Smooth muscle cell of the brain vasculature (primary cell): ENCODE measurements around the gene MECR.
"Not testable (repeated sequence)": the region's sequence is repeated elsewhere in the genome, so short reads cannot be mapped to it uniquely, and the experiment has no call there.

Source experiments
- DNase-seq: peaks from one replicate; pipeline ENCODE4 v3.0.0-alpha.2; 2012; ENCODE audit warnings: low read depth, low spot score

The MECR gene

DNA sequence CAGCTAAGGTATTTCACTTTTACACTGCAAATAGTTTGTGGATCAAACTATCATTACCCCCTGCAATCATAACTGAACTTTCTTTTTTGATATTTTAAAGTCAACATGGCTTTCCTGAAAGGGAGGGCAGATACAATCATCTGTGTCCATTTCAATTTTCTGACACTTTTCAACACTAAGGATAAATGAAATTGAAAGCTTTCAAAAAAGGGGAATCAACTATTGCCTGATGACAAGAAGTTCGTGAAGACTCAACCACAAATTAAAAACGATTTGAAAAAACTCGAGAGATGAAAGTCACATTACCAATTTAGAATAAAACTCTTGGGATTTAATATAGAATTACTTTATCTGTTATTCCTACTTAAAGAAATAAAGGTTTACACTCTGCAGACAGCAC is 60.8 kb downstream of the MECR start:
- DNase-seq = no peak

DNA sequence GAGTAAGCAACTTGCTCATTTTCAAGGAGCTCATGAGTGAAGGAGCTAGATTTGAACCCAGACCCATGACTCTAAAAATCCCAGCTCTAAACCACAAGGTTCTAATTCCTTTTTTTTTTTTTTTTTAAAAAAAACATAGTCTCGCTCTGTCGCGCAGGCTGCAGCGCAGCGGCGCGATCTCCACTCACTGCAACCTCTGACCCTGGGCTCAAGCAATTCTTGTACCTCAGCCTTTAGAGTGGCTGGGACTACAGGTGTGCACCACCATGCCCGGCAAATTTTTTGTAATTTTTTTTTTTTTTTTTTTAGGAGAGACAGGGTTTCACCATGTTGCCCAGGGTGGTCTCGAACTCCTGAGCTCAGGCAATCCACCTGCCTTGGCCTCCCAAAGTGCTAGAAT is 62.8 kb downstream of the MECR start:
- no peak for DNase-seq

DNA sequence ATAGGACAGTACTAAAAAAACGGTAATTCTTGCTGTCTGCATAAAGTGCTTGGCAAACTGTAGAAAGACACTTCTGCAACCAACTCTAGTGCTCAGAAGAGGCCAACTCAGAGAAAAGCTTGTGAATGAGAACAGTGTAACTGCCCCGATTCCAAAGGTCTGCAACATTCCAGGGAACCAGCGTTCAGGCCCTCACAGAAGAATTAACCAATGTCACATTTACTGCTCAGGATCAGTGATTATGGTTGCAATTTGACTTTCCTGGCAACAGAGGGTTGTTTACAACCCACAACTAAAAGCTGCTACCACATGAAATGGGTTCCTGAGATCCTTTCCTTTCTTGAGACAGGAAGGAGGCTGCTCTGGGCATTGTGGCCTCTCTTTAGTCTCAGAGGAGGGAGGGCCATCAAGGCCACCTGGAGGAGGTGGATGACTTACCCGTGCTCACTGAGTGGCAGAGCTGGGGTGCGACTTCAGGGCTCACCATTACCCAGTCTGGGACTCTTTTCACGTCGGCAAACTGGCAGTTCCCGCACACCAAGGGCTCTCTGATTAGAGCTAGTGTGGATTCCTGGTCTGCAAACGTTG is 64.3 kb downstream of the MECR start:
- DNase-seq = no peak

DNA sequence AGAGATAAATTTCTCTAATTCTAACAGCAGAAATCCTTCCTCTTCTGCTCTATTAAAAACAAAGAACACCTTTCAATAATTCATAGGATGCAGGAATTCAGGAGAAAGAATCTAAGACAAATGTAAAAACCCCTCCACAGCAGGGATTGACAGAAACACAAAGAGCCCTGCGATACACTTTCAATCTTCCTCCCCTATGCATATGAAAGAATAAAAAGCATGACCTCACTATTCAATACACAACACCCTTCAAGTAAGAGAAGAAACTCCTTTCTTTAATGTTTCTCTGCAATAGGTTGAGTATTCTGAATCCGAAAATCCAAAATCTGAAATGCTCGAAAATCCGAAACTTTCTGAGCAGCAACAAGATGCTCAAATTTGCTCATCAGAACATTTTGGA is 66.1 kb downstream of the MECR start:
- DNase-seq = no peak

DNA sequence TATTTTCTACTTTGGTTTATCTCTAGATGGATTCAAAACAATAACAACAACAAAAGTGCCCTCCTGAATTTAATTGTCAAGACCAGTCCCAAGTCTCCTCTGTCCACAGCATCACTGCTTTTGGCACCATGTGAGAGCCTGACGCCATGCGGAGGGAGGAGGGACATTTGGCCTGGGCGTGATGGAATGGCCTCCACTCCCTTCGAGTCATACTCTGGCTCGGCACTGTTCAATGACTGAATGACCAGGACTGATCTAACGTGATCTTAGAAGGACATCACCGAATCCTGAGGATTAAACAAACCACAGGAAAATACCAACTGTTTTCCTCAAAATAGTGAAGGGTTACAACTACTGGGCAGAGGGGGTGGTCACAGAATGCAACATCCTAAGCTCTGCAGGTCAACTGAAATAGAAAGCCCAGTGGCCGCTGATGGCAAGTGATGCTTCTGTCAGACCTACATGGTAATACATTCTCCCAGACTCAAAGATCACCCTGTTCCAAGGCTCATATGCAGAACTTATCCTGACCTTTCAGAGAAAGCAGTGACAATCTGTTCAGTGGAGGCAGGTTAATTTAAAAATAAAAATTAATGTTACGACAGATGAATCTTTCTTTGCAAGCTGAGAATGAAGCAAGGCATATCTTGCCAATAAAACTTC is 68.1 kb downstream of the MECR start:
- no peak for DNase-seq

DNA sequence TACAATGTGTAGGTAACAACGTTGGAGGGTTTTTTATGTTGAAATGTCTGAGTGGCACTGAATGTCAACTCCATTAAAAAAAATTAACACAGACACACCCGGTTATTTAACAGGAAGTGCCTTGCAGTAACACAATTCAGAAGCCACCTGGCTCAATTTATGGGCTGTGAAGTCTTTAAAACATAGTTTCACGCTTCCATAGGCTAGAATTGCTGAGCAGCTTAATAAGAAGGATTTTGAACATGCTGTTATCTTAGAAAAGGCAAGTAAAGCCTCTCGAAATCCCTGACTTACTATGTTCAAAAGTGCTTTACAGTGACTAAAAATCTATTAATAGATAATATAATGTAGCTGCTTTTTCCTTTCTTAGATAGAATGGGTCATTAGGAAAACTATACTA is 68.7 kb downstream of the MECR start:
- DNase-seq = no peak

DNA sequence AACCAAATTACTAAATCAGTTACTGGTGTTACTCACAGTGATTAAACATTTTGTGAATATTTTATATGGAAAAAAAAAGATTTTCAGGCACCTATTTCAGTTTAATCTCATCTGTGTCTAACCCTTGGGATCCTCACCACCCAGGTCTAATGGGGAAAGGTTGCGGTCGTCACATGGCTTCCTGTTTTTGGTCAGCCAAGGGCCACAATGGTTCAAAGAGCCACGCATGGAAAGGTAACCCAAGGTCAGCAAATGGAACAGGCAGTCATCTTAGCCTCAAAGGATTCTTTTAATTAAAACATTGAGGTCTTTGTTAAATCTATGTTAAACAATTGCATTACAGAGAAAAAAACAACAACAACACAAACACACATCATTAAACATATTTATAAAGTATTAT is 71.0 kb downstream of the MECR start:
- no peak for DNase-seq

DNA sequence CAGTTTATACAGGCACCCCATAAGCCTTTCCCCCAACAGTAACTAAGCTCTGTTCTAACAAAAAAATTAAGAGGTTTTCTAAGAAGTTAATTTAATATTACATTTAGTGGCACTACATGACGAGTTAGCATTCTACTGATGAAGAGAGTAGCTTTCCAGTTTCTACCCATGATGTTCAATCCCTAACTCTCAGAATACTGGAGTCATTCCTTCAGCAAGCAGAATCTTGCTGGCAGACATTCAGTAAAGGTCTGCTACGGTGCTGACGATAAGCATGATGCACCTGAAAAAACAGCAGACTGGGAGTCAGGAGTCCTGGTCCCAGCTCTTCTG is 73.5 kb downstream of the MECR start:
- DNase-seq = no peak

DNA sequence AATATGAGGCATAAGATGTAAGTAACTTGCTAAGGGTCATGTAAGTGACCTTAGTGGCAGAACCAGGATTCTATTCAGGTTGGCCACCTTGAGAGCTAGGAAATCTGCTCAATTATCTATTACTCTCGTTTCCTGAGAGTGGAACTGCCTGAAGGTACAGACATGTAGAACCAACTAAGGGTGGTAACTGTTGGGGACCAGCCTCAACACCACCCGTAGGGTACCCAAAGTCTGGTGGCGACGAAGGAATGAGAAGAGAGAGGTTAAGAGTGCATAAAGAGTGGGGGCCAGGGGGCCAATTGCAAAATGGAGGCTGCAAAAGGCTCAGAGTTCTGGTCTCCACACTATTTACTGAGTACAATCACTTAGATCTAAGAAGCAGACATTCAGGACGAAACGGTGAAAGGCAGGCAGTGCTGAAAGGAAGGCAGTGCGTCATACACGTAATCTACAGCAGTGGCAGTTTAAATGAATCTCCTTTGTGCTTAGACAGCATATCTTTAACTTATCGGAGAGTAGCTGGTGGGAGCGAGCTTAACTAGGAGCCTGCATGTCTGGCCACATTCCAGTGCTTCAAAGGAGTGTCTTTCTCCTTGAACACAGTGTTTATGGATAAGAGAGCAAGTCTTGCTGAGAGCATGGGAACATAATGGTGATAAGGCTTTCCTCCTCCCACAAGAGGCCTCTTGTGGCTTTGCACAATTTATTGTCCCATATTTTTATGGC is 74.0 kb downstream of the MECR start:
- no peak for DNase-seq

DNA sequence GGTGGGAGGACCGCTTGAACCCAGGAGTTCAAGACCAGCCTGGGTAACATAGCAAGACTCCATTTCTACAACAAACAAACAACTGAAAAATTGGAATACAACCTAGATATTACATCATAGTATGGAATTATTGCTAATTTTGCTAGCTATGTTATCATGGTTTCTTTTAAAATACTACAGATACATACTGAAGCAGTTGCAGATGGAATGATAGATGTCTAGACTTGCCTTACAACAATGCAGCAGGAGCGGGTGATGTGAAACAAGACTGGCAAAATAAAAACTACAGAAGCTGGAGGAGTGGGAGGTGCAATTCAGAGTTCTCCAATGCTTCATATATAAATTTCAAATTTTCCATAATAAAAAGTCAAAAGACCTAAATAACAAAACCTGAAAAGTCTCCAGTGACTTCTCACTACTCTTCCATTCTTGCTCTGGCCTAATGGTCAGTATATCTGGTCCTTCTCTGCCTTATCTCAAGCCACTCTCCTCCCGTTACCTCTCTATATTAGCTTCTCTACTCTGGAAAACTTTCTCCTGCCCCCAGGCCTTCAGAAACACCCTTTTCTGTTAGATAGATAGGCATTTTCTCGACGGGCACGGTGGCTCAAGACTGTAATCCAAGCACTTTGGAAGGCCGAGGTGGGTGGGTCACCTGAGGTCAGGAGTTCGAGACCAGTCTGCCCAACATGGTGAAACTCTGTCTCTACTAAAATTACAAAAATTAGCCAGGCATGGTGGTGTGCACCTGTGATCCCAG is 78.5 kb downstream of the MECR start:
- DNase-seq = no peak

DNA sequence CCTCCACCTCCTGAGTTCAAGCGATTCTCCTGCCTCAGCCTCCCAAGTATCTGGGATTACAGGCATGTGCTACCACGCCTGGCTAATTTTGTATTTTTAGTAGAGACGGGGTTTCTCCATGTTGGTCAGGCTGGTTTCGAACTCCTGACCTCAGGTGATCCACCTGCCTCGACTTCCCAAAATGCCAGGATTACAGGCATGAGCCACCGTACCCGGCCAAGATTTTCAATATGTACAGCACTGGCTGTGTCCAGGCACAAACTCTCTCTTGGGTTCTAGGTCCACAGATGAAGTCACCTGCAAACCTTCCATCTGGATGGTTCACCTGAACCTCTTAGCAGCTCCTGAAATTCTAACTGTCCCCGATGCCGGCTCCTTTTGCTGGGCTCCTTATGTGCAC is 80.4 kb downstream of the MECR start:
- not testable (repeated sequence) for DNase-seq

DNA sequence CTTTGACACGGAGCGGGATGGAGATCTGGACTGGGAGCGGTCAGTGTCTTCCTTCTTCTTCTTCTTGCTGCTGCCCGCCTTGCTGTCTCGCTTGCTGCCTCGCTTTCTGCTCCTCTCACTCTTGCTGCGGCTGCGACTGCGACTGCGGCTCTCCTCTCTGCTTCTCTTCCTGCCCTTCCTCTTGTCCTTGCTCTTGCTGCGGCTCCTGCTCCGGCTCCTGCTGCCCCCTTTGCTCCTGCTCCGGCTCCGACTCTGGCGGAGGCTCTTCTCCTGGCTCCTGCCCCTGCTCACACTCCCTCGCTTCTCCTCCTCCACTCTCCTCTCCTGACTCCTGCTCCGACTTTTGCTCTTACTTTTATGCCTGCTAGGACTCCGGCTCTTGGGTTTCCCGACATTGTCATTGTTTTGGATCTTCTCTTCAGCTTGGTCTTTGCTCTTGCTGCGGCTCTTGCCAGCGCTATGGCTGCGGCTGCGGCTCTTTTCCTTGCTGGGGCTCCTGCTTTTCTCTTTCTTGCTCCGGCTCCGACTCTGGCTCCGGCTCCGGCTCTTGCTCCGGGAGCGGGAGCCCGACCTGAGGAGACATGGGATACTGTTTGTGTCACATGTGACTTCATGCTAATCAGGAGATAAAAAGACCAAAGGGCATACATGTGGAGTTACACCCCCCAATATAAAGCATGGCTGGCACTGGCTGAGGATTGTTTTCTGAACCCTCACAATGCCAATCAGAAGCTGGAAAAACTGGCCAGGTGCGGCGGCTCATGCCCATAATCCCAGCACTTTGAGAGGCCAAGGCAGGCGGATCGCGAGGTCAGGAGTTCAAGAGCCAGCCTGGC is 81.9 kb downstream of the MECR start:
- no peak for DNase-seq

DNA sequence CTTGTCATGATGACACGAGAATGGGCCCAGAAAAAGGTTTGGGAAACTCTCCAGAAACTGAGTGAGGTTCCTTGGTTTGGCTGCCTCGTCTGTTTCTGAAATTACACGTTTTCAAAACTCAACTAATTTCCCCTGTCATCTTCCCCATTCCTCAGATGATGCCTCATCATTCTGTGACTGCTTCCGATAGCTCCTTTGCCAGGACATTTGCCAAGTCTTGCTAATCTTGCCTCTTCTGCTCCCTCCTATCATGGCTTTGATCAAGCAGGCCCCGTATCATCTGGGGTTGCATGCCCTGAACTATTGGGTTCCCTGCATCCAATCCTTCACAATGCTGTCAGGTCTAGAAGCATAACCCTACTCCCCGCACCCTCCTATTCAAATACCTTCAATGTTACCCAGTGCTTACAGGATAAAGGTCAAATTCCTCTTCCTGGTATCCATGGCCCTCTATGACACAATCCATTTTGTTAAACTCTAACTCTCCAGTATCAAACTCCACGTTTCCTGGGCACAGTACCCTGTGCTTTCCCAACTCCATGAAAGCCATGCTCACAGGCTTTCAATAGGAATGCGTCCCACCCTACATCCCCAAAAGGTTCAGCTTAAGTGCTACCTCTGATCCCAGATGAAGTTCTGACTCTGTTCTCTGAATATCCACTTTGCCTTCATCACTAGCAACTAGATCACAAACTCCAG is 84.8 kb downstream of the MECR start:
- DNase-seq = no peak

DNA sequence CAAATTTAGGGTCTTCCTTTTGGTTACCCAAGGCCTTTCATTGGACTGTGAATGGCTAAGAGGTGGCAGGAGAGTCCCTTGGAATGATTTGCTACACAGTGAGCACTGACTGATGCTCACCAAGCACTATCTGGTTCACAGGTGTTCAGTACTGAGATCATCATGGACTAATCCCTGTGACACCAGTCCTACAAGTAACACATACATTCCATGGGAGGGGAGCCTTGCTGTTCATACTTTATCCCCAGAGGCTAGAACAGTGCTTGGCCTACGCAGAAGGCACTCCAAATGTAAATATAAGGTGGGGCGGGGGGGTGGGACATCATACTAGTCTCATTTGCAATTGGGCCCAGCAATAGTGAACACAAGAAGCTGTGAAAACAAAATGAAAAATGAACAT is 86.6 kb downstream of the MECR start:
- DNase-seq = no peak

DNA sequence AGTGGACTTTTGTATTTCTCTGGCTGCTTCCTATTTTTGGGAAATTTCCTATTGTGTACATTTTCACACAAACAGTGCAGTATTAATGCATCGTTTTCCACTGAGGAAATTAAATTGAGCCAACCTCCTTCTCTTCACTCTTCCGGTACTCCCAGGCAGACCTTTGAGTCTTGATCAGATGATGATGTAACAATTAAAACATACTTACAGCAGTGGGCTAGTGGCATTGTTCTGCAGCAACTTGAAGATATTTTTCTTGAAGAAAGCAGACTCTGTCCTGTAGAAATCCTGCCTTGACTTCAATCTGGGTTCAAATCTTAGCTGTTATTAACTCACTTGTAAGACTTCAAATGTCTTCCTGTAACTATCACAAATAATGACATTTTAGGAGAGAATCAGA is 88.0 kb downstream of the MECR start:
- no peak for DNase-seq
